ENCODE data around the gene FBXO4.
"Not testable (repeated sequence)": the region's sequence is repeated elsewhere in the genome, so short reads cannot be mapped to it uniquely, and the experiment has no call there.

The FBXO4 gene

DNA sequence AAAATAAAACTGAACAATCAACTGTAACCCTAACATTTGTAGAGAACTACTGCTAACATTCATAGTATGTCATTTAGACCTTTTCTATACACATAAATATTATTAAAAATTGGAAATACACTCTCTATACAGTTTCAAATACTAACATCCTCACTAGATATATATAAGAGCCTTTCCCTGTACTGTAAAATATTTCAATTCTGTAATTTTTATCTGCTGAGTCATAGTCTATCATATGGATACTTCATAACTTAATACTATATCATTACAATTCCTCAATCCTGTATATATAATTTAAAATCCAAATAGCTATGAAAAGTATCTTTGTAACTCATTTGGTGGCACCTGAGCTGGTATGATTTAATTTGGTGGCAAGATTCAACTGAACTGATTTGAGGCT, 55.8 kb downstream of the FBXO4 start:
- DNase-seq (ENCODE audit: low spot score) = no peak

DNA sequence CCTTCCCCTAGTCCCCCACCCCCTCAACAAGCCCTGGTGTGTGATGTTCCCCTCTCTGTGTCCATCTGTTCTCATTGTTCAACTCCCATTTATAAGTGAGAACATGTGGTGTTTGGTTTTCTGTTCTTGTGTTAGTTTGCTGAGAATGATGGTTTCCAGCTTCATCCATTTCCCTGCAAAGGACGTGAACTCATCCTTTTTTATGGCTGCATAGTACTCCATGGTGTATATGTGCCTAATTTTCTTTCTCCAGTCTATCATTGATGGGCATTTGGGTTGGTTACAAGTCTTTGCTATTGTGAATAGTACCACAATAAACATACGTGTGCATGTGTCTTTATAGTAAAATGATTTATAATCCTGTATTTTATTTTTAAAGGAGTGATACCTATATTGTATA, 57.8 kb downstream of the FBXO4 start:
- DNase-seq (ENCODE audit: low spot score) = not testable (repeated sequence)

DNA sequence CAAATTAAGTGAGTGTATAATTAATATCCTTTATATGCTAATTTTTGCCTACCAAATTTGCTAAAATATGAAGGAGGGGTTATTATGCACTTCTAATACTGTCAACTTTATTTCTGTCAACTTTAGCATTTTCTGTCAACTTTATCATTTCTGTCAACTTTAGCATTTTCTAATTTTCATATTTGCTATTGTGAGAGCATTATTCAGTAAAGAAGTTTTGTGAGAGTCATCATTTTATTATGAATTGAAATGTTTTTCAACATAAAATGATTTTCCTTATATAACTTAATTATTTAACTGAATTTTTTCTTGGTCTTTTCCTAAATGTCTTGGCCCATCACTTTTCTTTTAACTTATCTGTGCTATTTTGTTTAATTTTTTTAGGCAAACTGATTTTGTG, 58.2 kb downstream of the FBXO4 start:
- DNase-seq (ENCODE audit: low spot score) = no peak

GRCh38 chr5:41985945-41986695, 61.0 kb downstream of the FBXO4 start:
- no peak for DNase-seq (ENCODE audit: low spot score)

Data from kidney capillary endothelial cell (primary cell).